NCI-H146 treated with DMSO at 0.1 percent for 48 hours (cell line): ENCODE data around the gene ADCK1.
"Not testable (repeated sequence)": the region's sequence is repeated elsewhere in the genome, so short reads cannot be mapped to it uniquely, and the experiment has no call there.

Experiments used
- DNase-seq: peaks from one replicate; lab custom pipeline; 2025; ENCODE audit not compliant: unreplicated experiment; lab: John Stamatoyannopoulos, UW

Gene ADCK1

DNA sequence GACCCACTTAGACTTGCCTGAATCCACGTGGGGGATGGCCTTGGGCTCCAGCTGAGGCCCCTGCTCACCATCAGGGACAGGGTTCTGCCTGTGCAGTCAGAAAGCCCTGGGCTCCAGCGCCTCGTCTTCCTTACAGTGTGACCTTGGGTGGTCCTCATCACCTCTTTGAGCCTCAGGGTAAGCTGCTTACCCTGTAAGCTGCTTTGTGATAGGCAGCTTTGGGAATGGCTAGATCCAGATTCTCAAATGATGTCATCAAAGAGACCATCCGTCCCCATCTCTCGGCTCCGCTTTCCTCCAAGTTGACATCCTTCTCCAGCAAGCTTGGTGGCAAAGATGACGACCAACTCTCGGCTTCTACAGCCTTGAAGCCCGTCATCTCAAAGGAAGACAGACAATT lies 127.0 kb downstream of the ADCK1 start:
- DNase-seq = no peak

DNA sequence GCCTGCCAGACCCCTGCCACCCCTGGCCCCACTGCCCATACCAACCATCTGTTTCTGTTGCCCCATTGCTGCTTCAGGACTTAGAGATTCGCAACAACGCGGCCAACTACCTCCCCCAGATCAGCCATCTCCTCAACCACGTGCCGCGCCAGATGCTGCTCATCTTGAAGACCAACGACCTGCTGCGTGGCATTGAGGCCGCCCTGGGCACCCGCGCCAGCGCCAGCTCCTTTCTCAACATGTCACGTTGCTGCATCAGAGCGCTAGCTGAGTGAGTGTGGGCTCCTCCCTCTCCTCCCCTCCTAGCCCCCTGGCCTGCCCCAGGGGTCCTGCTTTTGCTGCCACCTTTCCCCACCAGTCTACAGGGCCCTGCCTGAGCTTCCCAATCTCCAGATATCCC lies 131.5 kb downstream of the ADCK1 start:
- DNase-seq = no peak

DNA sequence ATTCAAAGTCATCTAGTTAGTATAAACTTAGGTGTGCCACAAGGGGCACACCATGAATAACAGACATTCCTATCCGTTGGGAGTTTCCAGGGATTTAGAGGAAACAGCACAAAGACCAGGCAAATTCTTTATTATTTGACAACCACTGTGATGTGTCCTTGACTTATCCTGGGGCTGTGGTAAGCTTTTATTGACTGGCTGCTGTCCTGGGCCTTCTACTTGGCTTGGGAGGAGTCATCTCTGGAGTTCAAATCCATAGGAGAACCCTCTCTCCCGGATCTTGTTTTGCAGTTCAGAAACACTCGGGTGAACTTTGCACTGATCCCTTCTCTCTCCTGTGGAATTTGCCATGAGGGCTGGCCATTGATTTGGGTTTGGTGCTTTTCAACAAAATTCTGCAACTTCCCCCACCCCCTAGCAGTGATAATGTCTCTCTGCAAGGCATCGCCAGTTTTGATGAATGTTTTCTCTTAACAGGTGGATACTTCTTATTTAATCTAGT lies 136.3 kb downstream of the ADCK1 start:
- no peak for DNase-seq

DNA sequence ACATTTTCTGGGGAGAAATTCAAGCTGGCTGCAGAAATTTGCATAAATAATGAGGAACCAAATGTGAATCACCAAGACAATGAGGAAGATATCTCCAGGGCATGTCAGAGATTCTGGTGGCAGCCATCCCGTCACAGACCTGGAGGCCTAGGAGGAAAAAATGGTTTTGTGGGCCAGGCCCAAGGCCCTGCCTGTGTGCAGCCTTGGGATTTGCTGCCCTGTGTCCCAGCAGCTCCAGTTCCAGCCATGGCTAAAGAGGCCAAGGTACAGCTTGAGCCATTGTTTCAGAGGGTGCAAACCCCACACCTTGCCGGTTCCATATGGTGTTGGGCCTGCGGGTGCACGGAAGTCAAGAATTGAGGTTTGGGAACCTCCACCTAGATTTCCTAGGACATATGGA lies 147.5 kb downstream of the ADCK1 start:
- no peak for DNase-seq

DNA sequence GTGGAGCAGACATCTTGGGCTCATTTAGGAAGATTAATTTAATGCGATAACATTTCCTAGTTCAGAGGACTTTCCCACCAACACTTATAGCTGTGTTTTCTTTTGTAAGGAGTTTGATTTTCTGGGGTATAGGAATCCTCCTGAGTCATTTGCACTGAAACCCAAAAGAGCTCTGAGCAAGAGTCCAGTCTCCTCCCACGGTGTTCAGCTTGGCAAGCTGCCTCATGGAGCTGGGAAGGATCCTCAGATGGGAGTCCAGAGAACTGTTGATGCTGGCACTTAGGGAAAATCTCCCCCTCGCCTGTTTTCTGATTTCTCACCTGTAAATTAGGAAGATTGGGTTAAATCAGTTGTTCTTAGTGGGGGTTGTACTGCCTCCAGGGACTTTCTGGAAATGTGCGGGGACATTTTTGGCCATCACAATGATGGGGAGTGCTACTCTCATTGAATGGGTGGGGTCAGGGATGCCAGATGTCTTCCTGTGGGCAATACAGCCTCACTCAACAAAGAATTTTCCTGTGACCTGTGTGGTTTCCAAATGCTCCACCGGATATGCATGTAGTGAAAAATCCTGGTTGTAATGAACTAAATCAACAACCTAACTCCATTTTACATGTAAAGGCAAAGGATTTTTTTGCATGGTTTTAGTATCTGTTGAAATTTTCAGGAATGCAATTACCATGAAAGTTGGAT lies 150.6 kb downstream of the ADCK1 start:
- DNase-seq = no peak

DNA sequence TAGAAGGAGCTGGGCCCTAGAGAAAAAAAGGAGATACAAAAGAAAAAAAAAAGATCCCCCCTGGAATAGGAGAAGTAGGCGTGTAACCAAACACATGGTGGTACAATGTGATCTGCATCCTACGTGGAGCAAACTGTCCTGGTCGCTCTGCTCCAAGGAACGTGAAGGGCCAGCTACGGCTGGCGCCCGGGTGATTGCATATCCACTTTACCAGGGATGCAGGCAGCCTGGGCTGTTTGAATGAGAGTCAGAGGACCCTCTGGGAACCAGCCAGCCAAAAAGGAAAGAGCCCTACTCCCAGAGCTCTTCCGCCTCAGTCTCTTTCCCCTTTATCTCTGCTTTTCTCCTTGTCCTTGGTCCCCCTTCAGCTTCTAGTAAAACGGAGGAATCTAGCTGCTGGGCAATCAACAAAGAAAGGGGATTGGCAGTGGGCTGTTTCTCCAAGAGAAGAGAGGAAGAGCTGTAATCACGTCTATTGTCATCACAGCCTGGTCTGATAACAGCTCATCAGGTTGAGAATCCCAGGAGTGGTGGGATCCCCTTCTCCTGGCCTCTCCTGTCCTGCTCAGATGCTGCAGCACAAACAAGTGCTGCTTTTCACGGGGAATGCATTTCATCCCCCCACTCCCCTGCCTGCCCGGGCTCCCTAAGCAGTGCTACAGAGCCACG lies 156.0 kb downstream of the ADCK1 start:
- peak; percentile 8 for DNase-seq

DNA sequence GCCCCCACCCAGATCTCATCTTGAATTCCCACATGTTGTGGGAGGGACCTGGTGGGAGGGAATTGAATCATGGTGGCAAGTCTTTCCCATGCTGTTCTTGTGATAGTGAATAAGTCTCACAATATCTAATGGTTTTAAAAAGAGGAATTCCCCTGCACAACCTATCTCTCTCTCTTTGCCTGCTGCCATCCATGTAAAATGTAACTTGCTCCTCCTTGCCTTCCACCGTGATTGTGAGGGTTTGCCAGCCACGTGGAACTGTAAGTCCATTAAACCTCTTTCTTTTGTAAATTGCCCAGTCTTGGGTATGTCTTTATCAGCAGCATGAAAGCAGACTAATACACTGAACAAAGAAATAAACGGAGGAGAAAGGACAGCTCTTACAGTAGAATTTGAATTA lies 159.8 kb downstream of the ADCK1 start:
- DNase-seq = not testable (repeated sequence)

DNA sequence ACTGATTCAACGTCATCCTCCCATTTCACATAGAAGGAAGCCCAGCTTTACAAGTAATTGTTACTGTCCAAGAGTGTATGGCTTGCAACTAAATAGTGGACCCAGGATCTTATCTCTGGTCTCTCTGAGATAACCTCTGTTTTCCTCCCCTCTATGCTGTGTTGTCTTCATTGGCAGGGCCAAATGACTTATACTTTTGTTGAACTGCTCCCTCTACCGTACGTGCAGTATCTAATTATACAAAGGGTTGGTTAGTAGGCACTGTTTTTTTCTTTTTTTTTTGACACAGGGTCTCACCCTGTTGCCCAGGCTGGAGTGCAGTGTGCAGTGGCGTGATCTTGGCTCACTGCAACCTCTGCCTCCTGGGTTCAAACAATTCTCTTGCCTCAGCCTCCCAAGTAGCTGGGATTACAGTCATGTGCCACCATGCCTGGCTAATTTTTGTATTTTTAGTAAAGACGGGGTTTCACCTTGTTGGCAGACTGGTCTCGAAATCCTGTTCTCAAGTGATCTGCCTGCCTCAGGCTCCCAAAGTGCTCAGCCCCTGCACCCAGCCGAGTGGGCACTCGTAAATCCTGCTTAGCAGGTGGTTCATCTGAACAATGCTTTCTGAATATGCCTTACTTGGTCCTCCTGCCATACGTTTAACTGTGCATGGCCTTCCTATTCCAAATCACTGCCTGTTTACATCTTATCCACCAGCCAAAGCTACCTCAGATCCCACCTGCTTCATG lies 162.1 kb downstream of the ADCK1 start:
- DNase-seq = no peak

DNA sequence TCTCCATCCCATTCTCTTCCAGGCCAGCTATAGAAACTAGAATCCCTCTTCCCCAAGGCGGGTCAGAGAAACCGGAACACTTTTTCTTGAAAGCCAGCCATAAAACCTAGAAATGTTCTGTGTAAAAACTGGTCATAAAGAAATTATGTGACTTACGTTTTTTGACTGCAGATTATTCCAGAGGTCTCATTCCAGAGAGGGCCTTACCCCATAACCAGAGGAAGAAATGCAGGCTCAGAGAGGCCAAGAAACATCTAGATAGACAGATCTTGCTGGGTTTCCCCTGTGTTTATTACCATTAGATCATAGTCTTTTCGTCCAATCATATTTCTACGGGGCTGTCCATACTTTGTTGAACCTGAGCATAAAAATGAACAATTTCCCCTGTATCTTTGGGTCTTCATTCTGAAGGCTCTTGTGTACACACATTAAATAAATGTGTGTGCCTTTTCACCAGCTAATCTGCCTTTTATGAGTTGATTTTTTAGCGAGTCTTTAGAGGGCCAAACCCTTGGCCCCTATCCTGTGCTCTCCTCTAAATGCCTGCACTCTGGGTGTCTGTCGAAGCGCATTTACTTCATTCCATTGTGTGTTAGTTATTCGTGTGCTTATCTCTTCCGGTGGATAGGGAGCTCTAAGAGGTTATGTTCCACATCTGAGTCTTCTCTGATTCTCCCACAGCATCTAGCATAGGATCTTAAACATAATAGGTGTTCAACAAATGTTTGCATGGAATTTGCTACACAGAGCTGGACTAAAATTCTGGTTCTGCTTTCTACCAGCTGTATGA lies 163.0 kb downstream of the ADCK1 start:
- no peak for DNase-seq

DNA sequence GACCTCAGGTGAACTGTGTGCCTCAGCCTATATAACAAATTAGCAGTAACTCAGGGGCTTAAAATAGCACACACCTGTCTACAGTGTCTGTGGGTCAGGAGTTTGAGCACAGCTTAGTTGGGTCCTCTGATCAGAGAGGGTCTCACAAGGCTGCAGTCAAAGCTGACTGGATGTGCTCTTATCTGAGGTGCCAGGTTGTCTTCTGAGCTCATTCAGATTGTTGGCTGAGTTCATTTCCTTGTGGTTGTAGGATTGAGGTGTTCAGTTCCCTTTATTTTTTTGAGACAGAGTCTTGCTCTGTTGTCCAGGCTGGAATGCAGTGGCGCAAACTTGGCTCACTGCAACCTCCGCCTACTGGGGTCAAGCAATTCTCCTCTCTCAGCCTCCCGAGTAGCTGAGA lies 164.7 kb downstream of the ADCK1 start:
- DNase-seq = no peak

DNA sequence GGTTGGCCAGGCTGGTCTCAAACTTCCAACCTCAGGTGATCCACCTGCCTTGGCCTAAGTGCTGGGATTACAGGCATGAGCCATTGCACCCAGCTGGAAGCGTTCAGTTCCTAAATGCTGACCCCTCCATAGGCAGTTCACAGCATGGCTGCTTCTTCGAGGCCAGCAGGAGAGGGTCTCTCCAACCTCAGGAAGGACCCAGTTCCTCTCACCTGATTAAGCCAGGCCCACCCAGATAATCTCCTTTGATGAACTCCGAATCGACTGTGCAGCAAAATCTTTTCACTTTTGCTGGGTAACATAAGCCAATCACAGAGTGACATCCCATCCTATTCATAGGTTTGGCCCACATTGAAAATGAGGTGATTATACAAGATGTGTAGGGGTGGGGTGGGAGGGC lies 165.1 kb downstream of the ADCK1 start:
- no peak for DNase-seq

DNA sequence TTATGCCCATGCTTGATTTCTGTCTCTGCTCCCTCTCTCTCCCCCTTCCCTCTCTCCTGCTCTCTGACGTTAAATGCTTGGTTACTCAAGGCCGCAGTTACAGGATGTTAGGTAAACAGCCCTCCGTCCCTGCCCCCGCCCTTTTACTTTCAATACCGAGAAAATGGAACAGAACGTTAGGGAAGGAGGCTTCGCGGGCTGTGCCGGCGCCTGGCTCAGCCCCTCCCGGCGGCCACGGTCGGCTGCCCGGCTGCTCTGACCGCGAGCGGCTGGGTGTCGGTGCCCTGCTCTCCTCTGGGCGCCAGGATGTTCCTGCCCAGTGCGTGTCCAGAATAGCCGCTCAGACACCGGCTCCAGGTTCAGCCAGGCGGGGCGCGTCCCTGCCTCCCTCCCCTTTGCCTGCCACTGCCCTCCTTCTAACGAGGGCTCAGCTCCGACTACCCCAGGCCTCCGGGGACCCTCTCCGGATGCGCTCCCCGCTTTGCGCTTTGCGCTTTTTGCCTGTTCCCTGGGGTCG lies 166.1 kb downstream of the ADCK1 start:
- peak; percentile 15 for DNase-seq

DNA sequence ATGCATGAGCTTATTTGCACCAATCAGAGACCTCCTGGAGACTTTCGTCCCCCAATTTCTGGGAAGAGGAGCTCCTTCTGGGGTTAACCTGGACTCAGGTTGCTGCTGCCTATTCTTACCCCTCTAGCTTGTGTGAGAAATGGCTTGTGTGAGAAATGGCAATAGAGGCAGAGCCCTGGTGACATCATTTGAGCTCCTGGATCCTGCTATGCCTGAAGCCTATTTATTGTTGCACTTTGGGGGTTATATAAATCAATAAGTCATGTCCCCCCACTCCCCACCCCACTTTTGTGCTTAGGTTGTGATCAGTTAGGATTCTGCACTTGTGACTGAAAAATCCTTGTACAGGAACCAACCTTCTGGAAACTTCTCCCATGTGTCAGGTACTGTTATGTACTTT lies 167.2 kb downstream of the ADCK1 start:
- DNase-seq = no peak

DNA sequence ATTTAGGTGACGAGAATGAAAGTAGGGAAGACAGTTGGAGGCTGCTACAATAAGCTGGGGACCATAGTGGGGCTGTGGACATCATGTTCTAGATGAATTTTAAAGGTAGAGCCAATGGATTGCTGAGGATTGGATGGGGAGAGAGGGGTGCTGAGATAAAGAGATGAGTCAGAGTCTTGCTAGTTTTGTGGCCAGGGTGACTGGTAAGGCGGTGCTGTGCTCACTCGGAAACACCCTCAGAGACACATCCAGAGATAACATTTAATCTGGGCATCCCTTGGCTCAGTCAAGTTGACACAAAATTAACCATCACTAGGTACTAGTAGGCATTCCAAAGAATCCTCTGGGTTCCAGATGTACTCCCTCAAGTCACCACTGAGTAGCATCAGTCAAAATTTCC lies 170.7 kb downstream of the ADCK1 start:
- DNase-seq = no peak

DNA sequence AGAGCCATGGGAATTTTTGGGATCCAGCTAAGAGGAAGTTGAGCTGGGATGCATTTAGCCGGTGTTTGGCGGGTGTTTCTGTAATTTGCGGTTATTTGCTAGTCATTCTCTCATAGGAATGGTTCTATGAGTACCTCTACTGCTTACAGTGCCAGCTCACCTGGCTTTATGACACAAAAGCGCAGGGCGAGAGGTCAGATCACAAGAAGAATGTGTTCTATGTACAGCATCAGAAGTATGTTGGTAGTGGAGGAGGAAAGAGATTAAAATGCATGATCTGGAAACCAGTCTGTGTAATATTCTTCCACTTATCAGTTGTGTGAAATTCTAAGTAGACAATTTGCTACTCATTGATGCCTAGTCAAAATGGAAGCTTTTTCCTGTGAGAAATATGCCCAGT lies 173.3 kb downstream of the ADCK1 start:
- no peak for DNase-seq

DNA sequence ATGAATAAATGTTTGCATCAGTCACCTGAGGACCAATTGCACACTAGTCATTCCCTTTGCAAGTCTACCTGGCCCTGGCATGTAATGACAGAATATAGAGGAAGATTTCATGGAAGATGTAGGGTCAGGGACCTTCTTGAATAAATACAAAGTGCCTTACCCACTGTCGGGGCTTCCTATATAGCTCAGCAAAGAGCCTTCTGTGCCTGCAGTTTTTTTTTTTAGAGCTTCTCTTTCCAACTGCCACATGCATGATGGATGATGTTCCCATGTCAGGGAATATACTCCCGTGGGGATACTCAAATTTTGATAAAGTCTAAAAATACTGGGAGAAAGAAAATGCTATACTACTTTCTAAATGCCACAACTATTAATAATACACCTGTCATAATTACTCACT lies 176.7 kb downstream of the ADCK1 start:
- DNase-seq = no peak

DNA sequence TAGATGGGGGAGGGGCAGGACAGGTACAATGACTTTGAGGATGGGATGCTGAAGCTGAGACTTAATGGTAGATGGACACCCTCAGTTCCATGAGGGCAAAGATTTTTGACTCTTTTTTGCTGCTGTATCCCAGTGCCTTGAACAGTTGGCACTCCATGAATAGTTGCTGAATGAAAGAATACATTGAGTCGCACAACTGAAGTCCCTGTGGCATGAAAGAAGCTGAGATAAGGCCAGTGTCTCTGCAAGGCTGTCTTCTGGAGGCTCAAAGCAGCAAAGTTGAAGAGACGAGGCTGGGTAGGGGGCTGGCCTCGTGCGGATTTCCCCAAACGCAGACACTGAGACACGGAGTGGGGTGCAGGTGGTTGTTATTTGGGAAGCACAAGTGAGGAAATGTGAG lies 179.3 kb downstream of the ADCK1 start:
- DNase-seq = no peak

DNA sequence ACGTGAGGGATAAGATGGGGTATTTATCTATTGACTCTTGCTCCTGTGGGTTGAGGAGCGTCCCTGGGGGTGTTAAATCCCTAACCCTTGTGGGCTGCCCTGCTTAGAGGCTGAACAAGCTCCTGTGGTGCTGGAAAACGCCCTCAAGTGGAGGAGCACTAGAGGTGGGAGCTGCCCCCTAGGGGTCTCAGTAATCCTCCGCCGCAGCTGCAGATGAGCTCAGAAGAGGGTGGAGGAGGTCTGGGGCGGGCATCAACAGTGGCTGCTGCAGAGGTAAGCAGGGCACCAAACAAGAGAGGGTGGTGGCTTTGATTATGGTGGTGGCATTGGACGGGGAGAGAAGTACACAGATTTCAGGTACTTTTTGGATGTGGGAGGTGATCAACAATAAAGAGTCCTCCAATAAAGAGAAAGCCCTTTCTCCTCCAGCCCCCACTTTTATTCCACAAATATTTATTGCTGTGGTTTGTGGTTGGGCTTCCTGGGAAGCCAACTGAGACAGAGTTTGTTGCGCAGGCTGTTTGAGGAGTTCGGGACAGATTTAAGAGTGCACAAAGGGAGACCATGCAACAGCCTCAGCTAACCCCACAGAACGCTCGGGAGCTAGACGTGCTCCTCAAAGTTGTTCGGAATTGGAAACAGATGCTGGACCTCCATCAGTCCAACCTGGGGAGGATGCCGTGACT lies 179.9 kb downstream of the ADCK1 start:
- DNase-seq = no peak

DNA sequence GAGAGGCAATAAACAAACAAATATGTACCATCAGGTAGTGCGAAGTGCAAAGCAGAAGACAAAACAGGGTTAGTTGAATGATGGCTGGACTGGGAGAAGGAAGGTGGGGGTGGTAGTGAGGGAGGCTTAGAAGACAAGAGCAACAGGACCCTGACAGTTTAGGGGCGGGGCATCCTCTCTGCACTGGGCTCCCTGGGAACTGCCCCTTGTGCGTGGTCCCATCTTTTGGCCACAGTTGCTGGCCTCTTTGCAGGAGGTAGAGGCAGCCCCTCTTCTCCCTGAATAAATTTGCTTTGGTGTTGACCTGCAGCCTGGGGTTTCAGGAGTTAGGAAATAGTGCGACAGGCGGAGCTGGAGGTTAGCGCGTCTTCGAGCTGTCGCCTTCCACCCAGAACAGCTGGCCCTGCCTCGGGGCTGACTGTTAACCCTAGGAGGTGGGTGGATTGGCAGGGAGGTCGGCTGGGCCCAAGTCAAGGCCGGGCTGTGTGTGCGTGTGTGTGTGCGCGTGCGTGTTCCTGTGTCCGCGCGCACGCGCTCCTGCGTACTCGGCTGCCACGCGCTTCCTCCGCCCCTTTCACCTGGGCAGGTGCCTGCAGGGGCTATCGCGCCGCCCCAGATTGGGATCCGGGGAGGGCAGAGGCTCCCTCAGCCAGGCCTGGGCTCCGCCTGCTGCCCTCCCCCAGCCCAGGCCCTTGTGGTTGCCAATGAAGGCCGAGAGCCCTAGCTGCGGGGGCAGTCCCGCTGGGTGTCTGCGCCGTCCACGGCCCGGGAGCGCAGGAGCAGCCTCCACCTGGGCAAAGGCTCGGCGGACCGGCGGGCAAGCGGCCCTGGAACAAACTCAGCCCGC lies 180.8 kb downstream of the ADCK1 start:
- peak; percentile 74 for DNase-seq
